ENCODE data around the gene RFK. TPM values are rescaled to one million over a fixed set of nuclear protein-coding genes. Genes with fewer than 3 reads are reported as not detected.

The RFK gene
- total and polyA plus RNA-seq, 2 of the 13 experiments (the other 11 are each of a cell fraction or from before 2014, with no cell fraction given), result 18.2 to 37.2 TPM

- no peak for TF ChIP-seq GMEB1 (CRISPR knock-in tag; IDR thresholded peaks at IDR 0.05; ENCODE audit: borderline replicate concordance)
- peak; percentile 31; the same call in 1 of the 2 replicates for TF ChIP-seq PPARG (CRISPR knock-in tag; conservative IDR thresholded peaks at IDR 0.05)
- no peak for TF ChIP-seq SIX1 (CRISPR knock-in tag; IDR thresholded peaks at IDR 0.05; ENCODE audit: borderline replicate concordance)
- TF ChIP-seq ELF3 (CRISPR knock-in tag; IDR thresholded peaks at IDR 0.05), result peak; percentile 99
- TF ChIP-seq CENPBD1 (CRISPR knock-in tag; IDR thresholded peaks at IDR 0.05; ENCODE audit: borderline replicate concordance, low read depth), result no peak
- TF ChIP-seq E2F1 (CRISPR knock-in tag; IDR thresholded peaks at IDR 0.05), result no peak
- 0 out of 2 replicates have a peak, but pooled peaks have one; percentile 30 for TF ChIP-seq FOXO1 (CRISPR knock-in tag; IDR thresholded peaks at IDR 0.05)
- TF ChIP-seq ZNF598 (CRISPR knock-in tag; IDR thresholded peaks at IDR 0.05; ENCODE audit: borderline replicate concordance), result no peak
- TF ChIP-seq SKIL (CRISPR knock-in tag; IDR thresholded peaks at IDR 0.05; ENCODE audit: borderline replicate concordance), result no peak
- no peak for TF ChIP-seq SNRNP70 (IDR thresholded peaks at IDR 0.05; ENCODE audit: low read depth, low read length)
- TF ChIP-seq ZKSCAN5 (CRISPR knock-in tag; IDR thresholded peaks at IDR 0.05), result no peak
- TF ChIP-seq NR2F1 (CRISPR knock-in tag; IDR thresholded peaks at IDR 0.05), result no peak
- peak; percentile 53; the same call in 1 of the 2 replicates for TF ChIP-seq ZNF878 (CRISPR knock-in tag; IDR thresholded peaks at IDR 0.05)
- no peak for TF ChIP-seq CREB3 (CRISPR knock-in tag; IDR thresholded peaks at IDR 0.05)
- TF ChIP-seq SSRP1 (CRISPR knock-in tag; IDR thresholded peaks at IDR 0.05), result no peak
- no peak for TF ChIP-seq TAF1 (CRISPR knock-in tag; IDR thresholded peaks at IDR 0.05)
- 0 out of 2 replicates have a peak, but pooled peaks have one; percentile 35 for TF ChIP-seq POLR2G (IDR thresholded peaks at IDR 0.05; ENCODE audit: low read depth, low read length)
- TF ChIP-seq FOXA1 (IDR thresholded peaks at IDR 0.05), result no peak
- TF ChIP-seq FOXA1 (CRISPR knock-in tag; IDR thresholded peaks at IDR 0.05), result peak; percentile 91
- peak; percentile 57; the same call in 1 of the 2 replicates for TF ChIP-seq PITX1 (CRISPR knock-in tag; IDR thresholded peaks at IDR 0.05)
- TF ChIP-seq EED (CRISPR knock-in tag; IDR thresholded peaks at IDR 0.05), result no peak
- no peak for TF ChIP-seq ZNF343 (CRISPR knock-in tag; IDR thresholded peaks at IDR 0.05)
- TF ChIP-seq SAP130 (CRISPR knock-in tag; IDR thresholded peaks at IDR 0.05; ENCODE audit: low read depth), result peak; percentile 67
- TF ChIP-seq TARDBP (CRISPR knock-in tag; IDR thresholded peaks at IDR 0.05), result no peak
Observed at GRCh38 chr9:76401580-76402354, 7.5 kb upstream of the RFK start (continued).

Measured in HepG2 (cell line).